Activated naive CD4-positive, alpha-beta T cell treated with anti-CD3 and anti-CD28 coated beads, Interleukin-2, amount 50 U/mL, for 24 hours (primary cell): ENCODE data around the gene MKRN1.
"Not testable (repeated sequence)": the region's sequence is repeated elsewhere in the genome, so short reads cannot be mapped to it uniquely, and the experiment has no call there.

Experiments
- H3K27ac Mint-ChIP-seq: one replicate; pipeline ENCODE4 v1.8.0; 2021; ENCODE audit warnings: mild to moderate bottlenecking, mixed read lengths
- H3K27me3 Mint-ChIP-seq: one replicate; pipeline ENCODE4 v1.8.0; 2021; ENCODE audit warnings: mixed read lengths
- H3K36me3 Mint-ChIP-seq: one replicate; pipeline ENCODE4 v1.8.0; 2021; ENCODE audit warnings: mixed read lengths
- H3K4me1 Mint-ChIP-seq: one replicate; pipeline ENCODE4 v1.8.0; 2021; ENCODE audit warnings: mixed read lengths
- H3K4me3 Mint-ChIP-seq: one replicate; pipeline ENCODE4 v1.8.0; 2021; ENCODE audit warnings: mild to moderate bottlenecking, mixed read lengths
- H3K9me3 Mint-ChIP-seq: one replicate; pipeline ENCODE4 v1.8.0; 2021; ENCODE audit warnings: mixed read lengths

Gene MKRN1

DNA sequence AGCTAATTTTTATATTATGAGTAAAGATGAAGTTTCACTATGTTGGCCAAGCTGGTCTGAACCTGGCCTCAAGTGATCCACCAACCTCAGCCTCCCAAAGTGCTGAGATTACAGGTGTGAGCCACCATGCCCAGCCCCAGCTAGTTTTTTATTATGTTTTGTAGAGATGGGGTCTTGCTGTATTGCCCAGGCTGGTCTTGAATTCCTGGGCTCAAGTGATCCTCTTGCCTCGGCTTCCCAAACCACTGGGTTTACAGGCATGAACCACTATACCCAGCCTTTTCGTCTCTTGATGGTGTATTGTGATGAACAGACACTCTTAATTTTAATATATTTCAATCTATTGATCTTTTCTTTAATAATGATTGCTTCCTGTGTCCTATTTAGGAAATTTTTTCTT is 57.8 kb downstream of the MKRN1 start:
- Mint-ChIP-seq H3K27me3 (no peaks in the 10 kb centered on the region), H3K9me3 (no peaks in the 10 kb centered on the region), H3K4me3 (no peak overlapping the region), H3K36me3 (peaks cover 5% of the 10 kb centered on the region), H3K27ac (no peak overlapping the region), H3K4me1 (peaks cover 4% of the 10 kb centered on the region)

- Mint-ChIP-seq H3K4me3 (no peak overlapping the region), H3K27ac (no peak overlapping the region), H3K4me1 (peaks cover 4% of the 10 kb centered on the region), H3K36me3 (peaks cover 7% of the 10 kb centered on the region), H3K9me3 (no peaks in the 10 kb centered on the region), H3K27me3 (no peaks in the 10 kb centered on the region)
Measured at GRCh38 chr7:140418653-140419052, 60.7 kb downstream of the MKRN1 start.

GRCh38 chr7:140418156-140418472 is 61.2 kb downstream of the MKRN1 start:
- not testable (repeated sequence) for H3K4me3 Mint-ChIP-seq, H3K9me3 Mint-ChIP-seq, H3K4me1 Mint-ChIP-seq, H3K27ac Mint-ChIP-seq, H3K36me3 Mint-ChIP-seq, H3K27me3 Mint-ChIP-seq

- no peaks in the 10 kb centered on the region for H3K9me3 Mint-ChIP-seq
- H3K36me3 Mint-ChIP-seq: peaks cover 8% of the 10 kb centered on the region
- no peaks in the 10 kb centered on the region for H3K27me3 Mint-ChIP-seq
- H3K27ac Mint-ChIP-seq: no peak overlapping the region
- peaks cover 4% of the 10 kb centered on the region for H3K4me1 Mint-ChIP-seq
- H3K4me3 Mint-ChIP-seq: no peak overlapping the region
Measured at GRCh38 chr7:140417456-140418155, 61.7 kb downstream of the MKRN1 start.

DNA sequence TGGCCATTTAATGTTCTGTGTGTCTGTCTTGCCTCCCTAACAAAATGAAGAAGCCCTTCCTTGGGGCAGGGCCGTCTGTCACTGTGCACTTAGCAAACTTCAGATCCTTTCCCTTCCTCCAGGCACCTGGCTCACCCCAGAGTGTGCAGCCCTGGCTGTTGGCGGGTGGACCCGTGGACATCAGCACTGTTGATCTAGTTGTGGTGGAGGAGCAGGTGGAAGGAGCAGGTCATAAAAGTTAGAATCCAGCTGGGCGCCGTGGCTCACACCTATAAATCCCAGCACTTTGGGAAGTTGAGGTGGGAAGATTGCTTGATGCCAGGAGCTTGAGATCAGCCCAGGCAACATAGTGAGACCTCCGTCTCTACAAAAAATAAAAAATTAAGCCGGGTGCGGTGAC is 62.7 kb downstream of the MKRN1 start:
- Mint-ChIP-seq H3K4me1 (peaks cover 4% of the 10 kb centered on the region), H3K27ac (no peak overlapping the region), H3K36me3 (peaks cover 11% of the 10 kb centered on the region), H3K27me3 (no peaks in the 10 kb centered on the region), H3K4me3 (no peak overlapping the region), H3K9me3 (no peaks in the 10 kb centered on the region)

DNA sequence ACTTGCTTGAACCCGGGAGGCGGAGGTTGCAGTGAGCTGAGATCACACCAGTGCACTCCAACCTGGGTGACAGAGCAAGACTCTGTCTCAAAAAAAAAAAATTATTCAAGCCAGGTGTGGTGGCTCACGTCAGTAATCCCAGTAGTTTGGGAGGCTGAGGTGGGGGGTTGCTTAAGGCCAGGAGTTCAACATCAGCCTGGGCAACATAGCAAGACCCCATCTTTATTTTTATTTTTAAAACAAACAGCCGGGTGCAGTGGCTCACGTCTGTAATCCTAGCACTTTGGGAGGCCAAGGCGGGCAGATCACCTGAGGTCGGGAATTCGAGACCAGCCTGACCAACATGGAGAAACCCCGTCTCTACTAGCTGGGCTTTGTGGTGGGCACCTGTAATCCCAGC is 63.5 kb downstream of the MKRN1 start:
- not testable (repeated sequence) for H3K27ac Mint-ChIP-seq, H3K4me3 Mint-ChIP-seq, H3K4me1 Mint-ChIP-seq, H3K9me3 Mint-ChIP-seq, H3K27me3 Mint-ChIP-seq
- peaks cover 11% of the 10 kb centered on the region for H3K36me3 Mint-ChIP-seq

DNA sequence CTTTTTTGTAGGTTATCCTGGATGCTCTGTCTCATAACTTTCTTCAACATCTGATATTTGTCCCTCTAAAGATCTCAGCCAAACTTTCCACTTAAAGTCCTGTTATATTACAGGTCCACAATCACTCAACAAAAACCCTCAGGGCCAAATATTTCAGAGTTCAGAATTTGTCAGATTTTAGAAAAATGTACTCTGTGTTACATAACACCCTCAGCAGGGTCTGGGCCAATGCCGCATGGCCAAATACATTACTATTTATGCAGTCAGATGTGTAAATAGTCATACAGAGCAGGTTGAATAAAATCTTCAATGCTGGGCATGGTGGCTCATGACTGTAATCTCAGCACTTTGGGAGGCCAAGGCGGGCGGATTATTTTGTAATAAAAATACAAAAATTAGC is 63.9 kb downstream of the MKRN1 start:
- Mint-ChIP-seq H3K27ac (no peak overlapping the region), H3K36me3 (peaks cover 11% of the 10 kb centered on the region), H3K4me1 (peaks cover 4% of the 10 kb centered on the region), H3K9me3 (no peaks in the 10 kb centered on the region), H3K4me3 (no peak overlapping the region), H3K27me3 (no peaks in the 10 kb centered on the region)

GRCh38 chr7:140404565-140405065 is 74.7 kb downstream of the MKRN1 start:
- H3K4me3 Mint-ChIP-seq: peak overlapping the region; percentile 97
- H3K9me3 Mint-ChIP-seq: no peaks in the 10 kb centered on the region
- peaks cover 4% of the 10 kb centered on the region for H3K36me3 Mint-ChIP-seq
- H3K27me3 Mint-ChIP-seq: no peaks in the 10 kb centered on the region
- peak overlapping the region; percentile 99 for H3K27ac Mint-ChIP-seq
- H3K4me1 Mint-ChIP-seq: peaks cover 31% of the 10 kb centered on the region

GRCh38 chr7:140403878-140404564 is 75.3 kb downstream of the MKRN1 start, which contains the start of gene RAB19:
Gene RAB19, plus strand, starts transcription at chr7:140404058. Its CDS starts 3,589 bp downstream, at chr7:140407647.
- H3K36me3 Mint-ChIP-seq: peaks cover 4% of the 10 kb centered on the region
- H3K9me3 Mint-ChIP-seq: no peaks in the 10 kb centered on the region
- H3K4me3 Mint-ChIP-seq: peak within 1 kb of the TSS; percentile 97
- H3K4me1 Mint-ChIP-seq: peaks cover 31% of the 10 kb centered on the region
- H3K27me3 Mint-ChIP-seq: no peaks in the 10 kb centered on the region
- H3K27ac Mint-ChIP-seq: peak within 1 kb of the TSS; percentile 99
